ENCODE measurements around the gene SPATC1L. TPM values are rescaled to one million over a fixed set of nuclear protein-coding genes. Genes with fewer than 3 reads are reported as not detected.

SPATC1L gene
- polyA plus RNA-seq, 1 experiment = 8.4 TPM

- no peak for TF ChIP-seq CTCF (IDR thresholded peaks at IDR 0.05; ENCODE audit: insufficient read depth, low read depth, low read length)
- DNase-seq (ENCODE audit: low read depth) = no peak
- H3K27me3 ChIP-seq (ENCODE audit: control insufficient read depth, insufficient read depth, low read length) = no peaks in the 10 kb centered on the region
- H3K4me3 ChIP-seq (ENCODE audit: low read depth, low read length) = no peak overlapping the region
- H3K36me3 ChIP-seq (ENCODE audit: control insufficient read depth, insufficient read depth, low read length) = peaks cover 34% of the 10 kb centered on the region
- POLR2A ChIA-PET = no interaction called here
- CTCF ChIA-PET = no interaction called here
Observed at GRCh38 chr21:46131838-46132651, 52.2 kb downstream of the SPATC1L start.

GRCh38 chr21:46131588-46131837 is 52.7 kb downstream of the SPATC1L start:
- ChIA-PET CTCF (interaction anchor here (1.0 kb wide), 1 partner anchor 158 kb away, joined by 4 read pairs; no protein-coding TSS in a partner anchor), POLR2A (no interaction called here)
- Histone ChIP-seq H3K4me3 (ENCODE audit: low read depth, low read length) (no peak overlapping the region), H3K36me3 (ENCODE audit: control insufficient read depth, insufficient read depth, low read length) (peaks cover 40% of the 10 kb centered on the region), H3K27me3 (ENCODE audit: control insufficient read depth, insufficient read depth, low read length) (no peaks in the 10 kb centered on the region)
- TF ChIP-seq CTCF (IDR thresholded peaks at IDR 0.05; ENCODE audit: insufficient read depth, low read depth, low read length) = no peak
- DNase-seq (ENCODE audit: low read depth) = no peak

- POLR2A ChIA-PET = no interaction called here
- Histone ChIP-seq H3K4me3 (ENCODE audit: low read depth, low read length) (no peak overlapping the region), H3K36me3 (ENCODE audit: control insufficient read depth, insufficient read depth, low read length) (peaks cover 44% of the 10 kb centered on the region), H3K27me3 (ENCODE audit: control insufficient read depth, insufficient read depth, low read length) (no peaks in the 10 kb centered on the region)
- CTCF ChIA-PET = interaction anchor here (0.9 to 1.0 kb wide), 3 partner anchors 158 to 162 kb away, joined by 3 to 6 read pairs (median 4); no protein-coding TSS in a partner anchor
- TF ChIP-seq CTCF (IDR thresholded peaks at IDR 0.05; ENCODE audit: insufficient read depth, low read depth, low read length) = no peak
- no peak for DNase-seq (ENCODE audit: low read depth)
Observed at GRCh38 chr21:46130831-46131587, 53.2 kb downstream of the SPATC1L start.

GRCh38 chr21:46129846-46130651 is 54.2 kb downstream of the SPATC1L start:
- DNase-seq (ENCODE audit: low read depth) = no peak
- H3K4me3 ChIP-seq (ENCODE audit: low read depth, low read length) = no peak overlapping the region
- ChIA-PET CTCF (interaction anchor here (0.9 to 1.0 kb wide), 2 partner anchors 159 to 161 kb away, joined by 3 to 6 read pairs; no protein-coding TSS in a partner anchor), POLR2A (no interaction called here)
- TF ChIP-seq CTCF (IDR thresholded peaks at IDR 0.05; ENCODE audit: insufficient read depth, low read depth, low read length) = no peak
- H3K36me3 ChIP-seq (ENCODE audit: control insufficient read depth, insufficient read depth, low read length) = peaks cover 53% of the 10 kb centered on the region
- H3K27me3 ChIP-seq (ENCODE audit: control insufficient read depth, insufficient read depth, low read length) = no peaks in the 10 kb centered on the region

Measured in BJ (cell line).